Measurements from ENCODE around the gene AGBL5. TPM values are rescaled to one million over a fixed set of nuclear protein-coding genes. Genes with fewer than 3 reads are reported as not detected.

Gene AGBL5
- total and polyA plus RNA-seq, 9 of the 15 experiments (the other 6 are each of a cell fraction or from before 2014, with no cell fraction given): 3.3 to 52.7 (median 26.2) TPM

DNA sequence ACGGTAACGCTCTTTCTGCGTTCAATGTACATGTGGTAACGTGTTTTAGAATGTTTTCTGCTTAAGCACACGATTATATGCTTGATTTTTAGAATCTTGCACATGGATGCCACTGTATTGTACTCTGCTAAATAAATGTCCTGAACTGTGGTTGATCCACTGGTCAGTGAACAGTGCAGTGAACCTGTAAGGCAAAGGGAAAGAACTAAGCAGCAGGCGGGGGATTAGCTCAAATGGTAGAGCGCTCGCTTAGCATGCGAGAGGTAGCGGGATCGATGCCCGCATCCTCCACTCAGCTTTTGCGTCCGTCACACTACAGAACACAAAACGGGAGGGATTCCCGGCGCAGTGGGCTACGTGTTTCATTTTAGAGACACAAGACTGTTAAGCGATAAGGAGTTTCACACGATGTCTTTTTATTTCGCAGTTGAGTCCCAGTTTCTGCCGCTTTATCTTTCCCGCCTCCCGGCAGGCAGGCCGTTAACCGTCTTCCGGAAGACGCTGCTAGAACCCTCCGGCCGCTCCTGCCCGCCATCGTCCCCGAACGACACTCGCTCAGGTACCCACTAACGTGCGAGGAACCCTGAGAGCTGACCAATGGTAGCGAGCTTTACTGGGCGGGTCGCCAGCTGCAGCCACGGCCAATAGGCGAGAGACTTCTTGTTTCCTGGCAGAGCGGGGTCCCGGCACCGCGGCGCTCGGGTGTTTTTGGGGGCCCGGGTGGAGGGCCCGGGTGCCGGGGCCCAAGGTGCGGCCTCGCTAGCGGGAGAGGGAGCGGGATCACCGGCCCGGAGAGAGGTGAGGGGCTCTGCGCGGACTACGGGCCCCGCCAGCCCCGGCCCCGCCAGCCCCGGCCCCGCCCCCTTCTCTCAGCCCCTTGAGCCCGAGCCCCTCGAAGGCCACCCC lies at the start of gene AGBL5 (continued):
- TF ChIP-seq, protein P1, sequence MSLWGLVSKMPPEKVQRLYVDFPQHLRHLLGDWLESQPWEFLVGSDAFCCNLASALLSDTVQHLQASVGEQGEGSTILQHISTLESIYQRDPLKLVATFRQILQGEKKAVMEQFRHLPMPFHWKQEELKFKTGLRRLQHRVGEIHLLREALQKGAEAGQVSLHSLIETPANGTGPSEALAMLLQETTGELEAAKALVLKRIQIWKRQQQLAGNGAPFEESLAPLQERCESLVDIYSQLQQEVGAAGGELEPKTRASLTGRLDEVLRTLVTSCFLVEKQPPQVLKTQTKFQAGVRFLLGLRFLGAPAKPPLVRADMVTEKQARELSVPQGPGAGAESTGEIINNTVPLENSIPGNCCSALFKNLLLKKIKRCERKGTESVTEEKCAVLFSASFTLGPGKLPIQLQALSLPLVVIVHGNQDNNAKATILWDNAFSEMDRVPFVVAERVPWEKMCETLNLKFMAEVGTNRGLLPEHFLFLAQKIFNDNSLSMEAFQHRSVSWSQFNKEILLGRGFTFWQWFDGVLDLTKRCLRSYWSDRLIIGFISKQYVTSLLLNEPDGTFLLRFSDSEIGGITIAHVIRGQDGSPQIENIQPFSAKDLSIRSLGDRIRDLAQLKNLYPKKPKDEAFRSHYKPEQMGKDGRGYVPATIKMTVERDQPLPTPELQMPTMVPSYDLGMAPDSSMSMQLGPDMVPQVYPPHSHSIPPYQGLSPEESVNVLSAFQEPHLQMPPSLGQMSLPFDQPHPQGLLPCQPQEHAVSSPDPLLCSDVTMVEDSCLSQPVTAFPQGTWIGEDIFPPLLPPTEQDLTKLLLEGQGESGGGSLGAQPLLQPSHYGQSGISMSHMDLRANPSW (CRISPR knock-in tag; IDR thresholded peaks at IDR 0.05): peak; percentile 77
- no peak for TF ChIP-seq EWSR1 (IDR thresholded peaks at IDR 0.05; ENCODE audit: borderline replicate concordance, low read depth, partially characterized antibody)
- no peak for TF ChIP-seq CBX5 (IDR thresholded peaks at IDR 0.05; ENCODE audit: borderline replicate concordance, low read depth)
- peak; percentile 45; the same call in 1 of the 2 replicates for TF ChIP-seq ZFX (CRISPR knock-in tag; IDR thresholded peaks at IDR 0.05)
- peak; percentile 57 for TF ChIP-seq POLR3G (IDR thresholded peaks at IDR 0.05; ENCODE audit: extremely low read depth, insufficient read length, insufficient replicate concordance)
- no peak for TF ChIP-seq ARID1B (IDR thresholded peaks at IDR 0.05)
- TF ChIP-seq, protein P2, sequence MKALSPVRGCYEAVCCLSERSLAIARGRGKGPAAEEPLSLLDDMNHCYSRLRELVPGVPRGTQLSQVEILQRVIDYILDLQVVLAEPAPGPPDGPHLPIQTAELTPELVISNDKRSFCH (CRISPR knock-in tag; IDR thresholded peaks at IDR 0.05): no peak
- TF ChIP-seq, protein P2 (tag; IDR thresholded peaks at IDR 0.05): peak; percentile 88; the same call in 1 of the 2 replicates
- TF ChIP-seq, protein P3, sequence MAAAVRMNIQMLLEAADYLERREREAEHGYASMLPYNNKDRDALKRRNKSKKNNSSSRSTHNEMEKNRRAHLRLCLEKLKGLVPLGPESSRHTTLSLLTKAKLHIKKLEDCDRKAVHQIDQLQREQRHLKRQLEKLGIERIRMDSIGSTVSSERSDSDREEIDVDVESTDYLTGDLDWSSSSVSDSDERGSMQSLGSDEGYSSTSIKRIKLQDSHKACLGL (CRISPR knock-in tag; IDR thresholded peaks at IDR 0.05; ENCODE audit: borderline replicate concordance, poor library complexity, severe bottlenecking): no peak
- TF ChIP-seq RBM25 (IDR thresholded peaks at IDR 0.05; ENCODE audit: low read depth, low read length, severe bottlenecking): peak; percentile 94
- TF ChIP-seq, protein P4, sequence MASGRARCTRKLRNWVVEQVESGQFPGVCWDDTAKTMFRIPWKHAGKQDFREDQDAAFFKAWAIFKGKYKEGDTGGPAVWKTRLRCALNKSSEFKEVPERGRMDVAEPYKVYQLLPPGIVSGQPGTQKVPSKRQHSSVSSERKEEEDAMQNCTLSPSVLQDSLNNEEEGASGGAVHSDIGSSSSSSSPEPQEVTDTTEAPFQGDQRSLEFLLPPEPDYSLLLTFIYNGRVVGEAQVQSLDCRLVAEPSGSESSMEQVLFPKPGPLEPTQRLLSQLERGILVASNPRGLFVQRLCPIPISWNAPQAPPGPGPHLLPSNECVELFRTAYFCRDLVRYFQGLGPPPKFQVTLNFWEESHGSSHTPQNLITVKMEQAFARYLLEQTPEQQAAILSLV (tag; IDR thresholded peaks at IDR 0.05): no peak
- TF ChIP-seq ZNF133 (CRISPR knock-in tag; IDR thresholded peaks at IDR 0.05): 0 out of 2 replicates have a peak, but pooled peaks have one; percentile 7
- TF ChIP-seq BRCA1 (IDR thresholded peaks at IDR 0.05): no peak
- TF ChIP-seq BRCA1 (CRISPR knock-in tag; IDR thresholded peaks at IDR 0.05): no peak
- TF ChIP-seq, protein P5, sequence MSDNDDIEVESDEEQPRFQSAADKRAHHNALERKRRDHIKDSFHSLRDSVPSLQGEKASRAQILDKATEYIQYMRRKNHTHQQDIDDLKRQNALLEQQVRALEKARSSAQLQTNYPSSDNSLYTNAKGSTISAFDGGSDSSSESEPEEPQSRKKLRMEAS (CRISPR knock-in tag; IDR thresholded peaks at IDR 0.05): peak; percentile 66
- TF ChIP-seq ZNF695 (CRISPR knock-in tag; IDR thresholded peaks at IDR 0.05): no peak
- no peak for TF ChIP-seq CBFA2T3 (IDR thresholded peaks at IDR 0.05)
- 0 out of 2 replicates have a peak, but pooled peaks have one; percentile 74 for TF ChIP-seq HOXB6 (CRISPR knock-in tag; IDR thresholded peaks at IDR 0.05; ENCODE audit: borderline replicate concordance)
- TF ChIP-seq ZNF239 (CRISPR knock-in tag; IDR thresholded peaks at IDR 0.05): no peak; the same call in 1 of the 2 replicates
- 0 out of 2 replicates have a peak, but pooled peaks have one; percentile 4 for TF ChIP-seq ZNF232 (CRISPR knock-in tag; IDR thresholded peaks at IDR 0.05)
- TF ChIP-seq, protein P6, sequence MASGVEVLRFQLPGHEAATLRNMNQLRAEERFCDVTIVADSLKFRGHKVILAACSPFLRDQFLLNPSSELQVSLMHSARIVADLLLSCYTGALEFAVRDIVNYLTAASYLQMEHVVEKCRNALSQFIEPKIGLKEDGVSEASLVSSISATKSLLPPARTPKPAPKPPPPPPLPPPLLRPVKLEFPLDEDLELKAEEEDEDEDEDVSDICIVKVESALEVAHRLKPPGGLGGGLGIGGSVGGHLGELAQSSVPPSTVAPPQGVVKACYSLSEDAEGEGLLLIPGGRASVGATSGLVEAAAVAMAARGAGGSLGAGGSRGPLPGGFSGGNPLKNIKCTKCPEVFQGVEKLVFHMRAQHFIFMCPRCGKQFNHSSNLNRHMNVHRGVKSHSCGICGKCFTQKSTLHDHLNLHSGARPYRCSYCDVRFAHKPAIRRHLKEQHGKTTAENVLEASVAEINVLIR (CRISPR knock-in tag; IDR thresholded peaks at IDR 0.05): 0 out of 2 replicates have a peak, but pooled peaks have one; percentile 56
